IMR-90 (cell line): Measurements from ENCODE around the gene SRP19.

Source experiments
- BHLHE40 ChIP-seq: fragments of 150-350 bp; IDR thresholded peaks from 2 replicates; pipeline ENCODE4 v1.6.1; 2016; ENCODE audit warnings: mild to moderate bottlenecking, low read depth, low read length
- CTCF ChIP-seq: conservative IDR thresholded peaks from 2 replicates; pipeline ENCODE4 v1.5.1; 2012; ENCODE audit warnings: mild to moderate bottlenecking, low read depth, low read length, improper control_type of control experiment
- ELK1 ChIP-seq: fragments of 150-350 bp; IDR thresholded peaks from 2 replicates; pipeline ENCODE4 v1.6.1; 2016; ENCODE audit warnings: low read depth, mild to moderate bottlenecking, low read length, moderate library complexity, borderline replicate concordance
- MXI1 ChIP-seq: IDR thresholded peaks from 2 replicates; pipeline ENCODE4 v1.6.1; 2012; ENCODE audit warnings: low read depth, mild to moderate bottlenecking, low read length, moderate library complexity, borderline replicate concordance
- NFE2L2 ChIP-seq: fragments of 150-350 bp; IDR thresholded peaks from 2 replicates; pipeline ENCODE4 v1.6.1; 2016; ENCODE audit warnings: low read depth, mild to moderate bottlenecking, low read length
- POLR2A ChIP-seq: IDR thresholded peaks from 2 replicates; pipeline ENCODE4 v1.6.1; 2012; ENCODE audit warnings: mild to moderate bottlenecking, low read depth, low read length
- RCOR1 ChIP-seq: IDR thresholded peaks from 2 replicates; pipeline ENCODE4 v1.6.1; 2012; ENCODE audit warnings: mild to moderate bottlenecking, low read length, improper control_type of control experiment; ENCODE audit not compliant: insufficient replicate concordance
- USF2 ChIP-seq: fragments of 150-350 bp; IDR thresholded peaks from 2 replicates; pipeline ENCODE4 v1.6.1; 2017; ENCODE audit warnings: mild to moderate bottlenecking, antibody characterized with exemption, low read length, low read depth

- TF ChIP-seq CTCF (no peak), BHLHE40 (no peak), POLR2A (no peak), USF2 (no peak), NFE2L2 (no peak), RCOR1 (no peak), ELK1 (no peak), MXI1 (no peak)
These were observed 17.7 kb downstream of the SRP19 start for GRCh38 chr5:112878760-112879159.
